ENCODE results near the gene UVRAG.

UVRAG gene

GRCh38 chr11:76103460-76103859 is 288.4 kb downstream of the UVRAG start:
- TF ChIP-seq, protein P1, sequence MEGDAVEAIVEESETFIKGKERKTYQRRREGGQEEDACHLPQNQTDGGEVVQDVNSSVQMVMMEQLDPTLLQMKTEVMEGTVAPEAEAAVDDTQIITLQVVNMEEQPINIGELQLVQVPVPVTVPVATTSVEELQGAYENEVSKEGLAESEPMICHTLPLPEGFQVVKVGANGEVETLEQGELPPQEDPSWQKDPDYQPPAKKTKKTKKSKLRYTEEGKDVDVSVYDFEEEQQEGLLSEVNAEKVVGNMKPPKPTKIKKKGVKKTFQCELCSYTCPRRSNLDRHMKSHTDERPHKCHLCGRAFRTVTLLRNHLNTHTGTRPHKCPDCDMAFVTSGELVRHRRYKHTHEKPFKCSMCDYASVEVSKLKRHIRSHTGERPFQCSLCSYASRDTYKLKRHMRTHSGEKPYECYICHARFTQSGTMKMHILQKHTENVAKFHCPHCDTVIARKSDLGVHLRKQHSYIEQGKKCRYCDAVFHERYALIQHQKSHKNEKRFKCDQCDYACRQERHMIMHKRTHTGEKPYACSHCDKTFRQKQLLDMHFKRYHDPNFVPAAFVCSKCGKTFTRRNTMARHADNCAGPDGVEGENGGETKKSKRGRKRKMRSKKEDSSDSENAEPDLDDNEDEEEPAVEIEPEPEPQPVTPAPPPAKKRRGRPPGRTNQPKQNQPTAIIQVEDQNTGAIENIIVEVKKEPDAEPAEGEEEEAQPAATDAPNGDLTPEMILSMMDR (conservative IDR thresholded peaks at IDR 0.05): no peak

GRCh38 chr11:76104285-76104684 is 289.3 kb downstream of the UVRAG start:
- TF ChIP-seq, protein P1 (conservative IDR thresholded peaks at IDR 0.05): no peak
- no peak overlapping the region for H3K27ac ChIP-seq

More at GRCh38 chr11:76103460-76103859, 288.4 kb downstream of the UVRAG start:
- H3K27ac ChIP-seq: no peak overlapping the region

- TF ChIP-seq, protein P1 (conservative IDR thresholded peaks at IDR 0.05): no peak
- no peak overlapping the region for H3K27ac ChIP-seq
These were observed 290.6 kb downstream of the UVRAG start for GRCh38 chr11:76105637-76106036.

GRCh38 chr11:76107971-76108370 is 293.0 kb downstream of the UVRAG start:
- TF ChIP-seq, protein P1 (conservative IDR thresholded peaks at IDR 0.05): no peak
- H3K27ac ChIP-seq: no peak overlapping the region

- H3K27ac ChIP-seq: no peak overlapping the region
- TF ChIP-seq, protein P1 (conservative IDR thresholded peaks at IDR 0.05): no peak
These were observed 299.2 kb downstream of the UVRAG start for GRCh38 chr11:76114238-76114637.

DNA sequence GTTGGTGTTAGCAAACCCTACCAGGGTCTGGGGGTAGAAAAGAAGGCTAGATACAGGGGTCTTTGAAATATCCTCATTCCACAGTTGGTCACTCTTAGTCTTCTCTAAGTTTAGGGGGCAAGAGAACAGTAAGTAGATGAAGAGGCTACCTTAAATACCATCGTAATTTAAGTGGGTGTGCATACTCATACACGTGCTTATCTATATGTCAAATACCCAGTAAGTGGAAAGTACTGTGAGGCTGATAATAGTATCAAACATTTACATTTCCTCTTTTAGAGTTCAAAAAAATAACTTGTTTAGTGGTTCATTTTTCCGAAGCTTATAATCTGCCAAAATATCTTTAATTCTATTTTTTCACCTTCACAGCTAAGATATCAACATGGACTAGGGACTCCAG is 300.5 kb downstream of the UVRAG start:
- TF ChIP-seq, protein P1 (conservative IDR thresholded peaks at IDR 0.05): no peak
- no peak overlapping the region for H3K27ac ChIP-seq

GRCh38 chr11:76119032-76119431 is 304.0 kb downstream of the UVRAG start:
- H3K27ac ChIP-seq: no peak overlapping the region
- TF ChIP-seq, protein P1 (conservative IDR thresholded peaks at IDR 0.05): no peak

All from VCaP (cell line).